HepG2 (cell line): Measurements from ENCODE around the gene PROKR1.

ENCODE experiments used
- JUND ChIP-seq: sonication (generic); formaldehyde crosslinking; IDR thresholded peaks from 2 replicates; pipeline ENCODE4 v1.8.0; 2022; ENCODE audit warnings: mild to moderate bottlenecking, missing genetic modification reagents
- MAZ ChIP-seq, 2 experiments: sonication (generic) in 1 of 2; formaldehyde crosslinking in 1 of 2; IDR thresholded peaks; 2 replicates each; pipeline versions ENCODE4 v1.5.0 to v1.6.1; 2012 to 2020; ENCODE audit warnings: low read depth in 2 of 2, mild to moderate bottlenecking in 2 of 2, borderline replicate concordance in 1 of 2, improper control_type of control experiment in 1 of 2, low read length in 1 of 2, missing genetic modification reagents in 1 of 2, moderate library complexity in 1 of 2
- MEF2D ChIP-seq: sonication (generic); formaldehyde crosslinking; IDR thresholded peaks from 2 replicates; pipeline ENCODE4 v1.5.1; 2020; ENCODE audit warnings: mild to moderate bottlenecking, missing genetic modification reagents
- MEIS1 ChIP-seq: sonication (generic); formaldehyde crosslinking; IDR thresholded peaks from 2 replicates; pipeline ENCODE4 v1.9.0; 2021; ENCODE audit warnings: mild to moderate bottlenecking, missing genetic modification reagents, moderate library complexity, borderline replicate concordance
- POLR2A ChIP-seq, 2 experiments: IDR thresholded peaks; 2 replicates each; pipeline ENCODE4 v1.6.1; 2011; ENCODE audit warnings: low read depth in 2 of 2, low read length in 2 of 2, mild to moderate bottlenecking in 1 of 2, moderate library complexity in 1 of 2; ENCODE audit not compliant: insufficient read depth in 1 of 2
- POLR2G ChIP-seq: fragments of 200-400 bp; formaldehyde crosslinking; IDR thresholded peaks from 2 replicates; pipeline ENCODE4 v1.6.1; 2018; ENCODE audit warnings: mild to moderate bottlenecking, low read depth, low read length, moderate library complexity
- REST ChIP-seq, 2 experiments: IDR thresholded peaks; 2 replicates each; pipeline ENCODE4 v1.6.1; 2011 to 2012; ENCODE audit warnings: low read length in 2 of 2, borderline replicate concordance in 1 of 2, low read depth in 1 of 2, mild to moderate bottlenecking in 1 of 2, moderate library complexity in 1 of 2
- TCF12 ChIP-seq, 2 experiments: fragments of 450-650 bp in 1 of 2; sonication (generic) in 1 of 2; formaldehyde crosslinking in 1 of 2; IDR thresholded peaks; 2 replicates each; pipeline versions ENCODE4 v1.6.1 to v1.8.0; 2017 to 2022; ENCODE audit warnings: antibody characterized with exemption in 1 of 2, mild to moderate bottlenecking in 1 of 2, missing genetic modification reagents in 1 of 2, moderate library complexity in 1 of 2
- ZFP1 ChIP-seq: IDR thresholded peaks from 2 replicates; pipeline ENCODE4 v1.6.1; 2016
- ZNF12 ChIP-seq: sonication (generic); formaldehyde crosslinking; IDR thresholded peaks from 2 replicates; pipeline ENCODE4 v1.5.0; 2020; ENCODE audit warnings: missing genetic modification reagents
- TF ChIP-seq, protein P1 (sequence below): IDR thresholded peaks from 2 replicates; pipeline ENCODE4 v1.6.1; 2012; ENCODE audit warnings: inconsistent platforms
- TF ChIP-seq, protein P2 (sequence below): sonication (generic); formaldehyde crosslinking; IDR thresholded peaks from 2 replicates; pipeline ENCODE4 v1.5.1; 2020; ENCODE audit warnings: mild to moderate bottlenecking, missing genetic modification reagents, moderate library complexity
- TF ChIP-seq, protein P3 (sequence below): sonication (generic); formaldehyde crosslinking; IDR thresholded peaks from 2 replicates; pipeline ENCODE4 v1.4.0; 2020; ENCODE audit warnings: missing genetic modification reagents

DNA sequence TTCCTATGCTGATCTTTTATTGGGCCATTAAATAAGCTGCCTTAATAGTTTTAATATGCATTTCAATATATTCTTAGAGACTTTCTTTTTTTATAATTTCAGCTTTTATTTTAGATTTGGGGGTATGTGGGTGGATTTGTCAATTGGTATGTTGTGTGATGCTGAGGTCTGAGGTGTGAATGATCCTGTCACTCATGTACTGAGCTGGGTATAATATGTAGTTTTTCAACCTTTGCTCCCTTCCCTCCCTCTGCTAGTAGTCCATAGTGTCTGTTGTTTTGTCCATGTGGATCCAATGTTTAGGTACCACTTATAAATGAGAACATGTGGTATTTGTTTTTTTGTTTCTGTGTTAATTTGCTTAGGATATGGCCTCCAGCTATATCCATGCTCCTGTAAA is 35.5 kb upstream of the PROKR1 start:
- TF ChIP-seq, protein P1, sequence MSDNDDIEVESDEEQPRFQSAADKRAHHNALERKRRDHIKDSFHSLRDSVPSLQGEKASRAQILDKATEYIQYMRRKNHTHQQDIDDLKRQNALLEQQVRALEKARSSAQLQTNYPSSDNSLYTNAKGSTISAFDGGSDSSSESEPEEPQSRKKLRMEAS: no peak
- TF ChIP-seq, protein P2, sequence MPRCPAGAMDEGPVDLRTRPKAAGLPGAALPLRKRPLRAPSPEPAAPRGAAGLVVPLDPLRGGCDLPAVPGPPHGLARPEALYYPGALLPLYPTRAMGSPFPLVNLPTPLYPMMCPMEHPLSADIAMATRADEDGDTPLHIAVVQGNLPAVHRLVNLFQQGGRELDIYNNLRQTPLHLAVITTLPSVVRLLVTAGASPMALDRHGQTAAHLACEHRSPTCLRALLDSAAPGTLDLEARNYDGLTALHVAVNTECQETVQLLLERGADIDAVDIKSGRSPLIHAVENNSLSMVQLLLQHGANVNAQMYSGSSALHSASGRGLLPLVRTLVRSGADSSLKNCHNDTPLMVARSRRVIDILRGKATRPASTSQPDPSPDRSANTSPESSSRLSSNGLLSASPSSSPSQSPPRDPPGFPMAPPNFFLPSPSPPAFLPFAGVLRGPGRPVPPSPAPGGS (CRISPR knock-in tag): no peak
- TF ChIP-seq ZFP1 (CRISPR knock-in tag): no peak
- no peak for TF ChIP-seq JUND (CRISPR knock-in tag)
- TF ChIP-seq MEF2D (CRISPR knock-in tag): no peak
- no peak for TF ChIP-seq POLR2A (IDR thresholded peaks at IDR 0.05; ENCODE audit: insufficient read depth in 1 of 2, low read depth in 2 of 2, low read length in 2 of 2)
- TF ChIP-seq TCF12 (IDR thresholded peaks at IDR 0.05): no peak
- no peak for TF ChIP-seq TCF12 (CRISPR knock-in tag; IDR thresholded peaks at IDR 0.05)
- no peak for TF ChIP-seq REST (IDR thresholded peaks at IDR 0.05; ENCODE audit: borderline replicate concordance in 1 of 2, low read depth in 1 of 2, low read length in 2 of 2)
- no peak for TF ChIP-seq MAZ (IDR thresholded peaks at IDR 0.05; ENCODE audit: borderline replicate concordance, low read depth, low read length)
- no peak for TF ChIP-seq MAZ (CRISPR knock-in tag; IDR thresholded peaks at IDR 0.05; ENCODE audit: low read depth)
- no peak for TF ChIP-seq MEIS1
- TF ChIP-seq, protein P3, sequence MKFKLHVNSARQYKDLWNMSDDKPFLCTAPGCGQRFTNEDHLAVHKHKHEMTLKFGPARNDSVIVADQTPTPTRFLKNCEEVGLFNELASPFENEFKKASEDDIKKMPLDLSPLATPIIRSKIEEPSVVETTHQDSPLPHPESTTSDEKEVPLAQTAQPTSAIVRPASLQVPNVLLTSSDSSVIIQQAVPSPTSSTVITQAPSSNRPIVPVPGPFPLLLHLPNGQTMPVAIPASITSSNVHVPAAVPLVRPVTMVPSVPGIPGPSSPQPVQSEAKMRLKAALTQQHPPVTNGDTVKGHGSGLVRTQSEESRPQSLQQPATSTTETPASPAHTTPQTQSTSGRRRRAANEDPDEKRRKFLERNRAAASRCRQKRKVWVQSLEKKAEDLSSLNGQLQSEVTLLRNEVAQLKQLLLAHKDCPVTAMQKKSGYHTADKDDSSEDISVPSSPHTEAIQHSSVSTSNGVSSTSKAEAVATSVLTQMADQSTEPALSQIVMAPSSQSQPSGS: no peak
- TF ChIP-seq ZNF12 (CRISPR knock-in tag): no peak
- TF ChIP-seq POLR2G: no peak
